K562 (cell line): Measurements from ENCODE around the gene LLPH. TPM values are rescaled to one million over a fixed set of nuclear protein-coding genes. Genes with fewer than 3 reads are reported as not detected.

Experiments used
- CXXC5 ChIP-seq: fragments of 250-450 bp; sonication (Bioruptor Pico); IDR thresholded peaks from 2 replicates; pipeline ENCODE4 v1.8.0; 2022; ENCODE audit warnings: inconsistent platforms, mild to moderate bottlenecking, moderate library complexity
- EP400 ChIP-seq: fragments of 450-650 bp; IDR thresholded peaks from 2 replicates; pipeline ENCODE4 v1.6.1; 2017; ENCODE audit warnings: antibody characterized with exemption, mild to moderate bottlenecking, moderate library complexity
- KLF10 ChIP-seq: fragments of 250-450 bp; sonication (Bioruptor Pico); IDR thresholded peaks from 2 replicates; pipeline ENCODE4 v1.6.1; 2021; ENCODE audit warnings: matching md5 sums
- MEIS2 ChIP-seq: fragments of 450-650 bp; IDR thresholded peaks from 2 replicates; pipeline ENCODE4 v1.6.1; 2014; ENCODE audit warnings: mild to moderate bottlenecking; ENCODE audit not compliant: partially characterized antibody
- RFX5 ChIP-seq: IDR thresholded peaks from 2 replicates; pipeline ENCODE4 v1.6.1; 2011; ENCODE audit warnings: low read depth, mild to moderate bottlenecking, improper control_type of control experiment, low read length
- SOX6 ChIP-seq: fragments of 450-650 bp; IDR thresholded peaks from 2 replicates; pipeline ENCODE4 v1.6.1; 2014; ENCODE audit warnings: mild to moderate bottlenecking
- polyA plus RNA-seq, 8 experiments: library from polyadenylated mRNA; depleted of rRNA in 4 of 8; stranded (reverse) in 5 of 8; unstranded in 3 of 8; fragments of >200 nt; fragmentation: Nextera tagmentation in 2 of 8; fragmentation: Illumina TruSeq in 1 of 8; extraction: Ambion mirVana in 2 of 8; extraction: Trizol in 1 of 8; gene quantifications; 2 replicates each; pipeline versions ENCODE4 v1.2.1 to v1.2.3, GENCODE V29; 2011 to 2014; ENCODE audit warnings: inconsistent platforms in 1 of 8, missing spikeins in 1 of 8
- total RNA-seq, 7 experiments: library from RNA; depleted of rRNA in 6 of 7; stranded (reverse); fragments of >200 nt in 6 of 7; fragmentation: Illumina TruSeq in 2 of 7; extraction: Trizol in 2 of 7; gene quantifications; 2 replicates each; pipeline versions ENCODE4 v1.2.1 to v1.2.3, GENCODE V29; 2011 to 2021; ENCODE audit warnings: low replicate concordance in 1 of 7
- TF ChIP-seq, protein P1 (sequence below): IDR thresholded peaks from 2 replicates; pipeline ENCODE4 v1.6.1; 2011; ENCODE audit warnings: borderline replicate concordance, low read depth, mild to moderate bottlenecking, moderate library complexity, low read length; ENCODE audit not compliant: insufficient read depth, poor library complexity, severe bottlenecking
- TF ChIP-seq, protein P2 (sequence below): sonication (generic); IDR thresholded peaks from 2 replicates; pipeline ENCODE4 v1.6.1; 2016
- TF ChIP-seq, protein P3 (sequence below): sonication (generic); formaldehyde crosslinking; IDR thresholded peaks from 2 replicates; pipeline ENCODE4 v1.8.0; 2023; ENCODE audit warnings: missing genetic modification reagents, mild to moderate bottlenecking, borderline replicate concordance
- TF ChIP-seq, protein P4 (sequence below): sonication (generic); formaldehyde crosslinking; IDR thresholded peaks from 2 replicates; pipeline ENCODE4 v1.8.0; 2022; ENCODE audit warnings: mild to moderate bottlenecking, missing genetic modification reagents

The LLPH gene
- total and polyA plus RNA-seq, 9 of the 15 experiments (the other 6 are each of a cell fraction or from before 2014, with no cell fraction given), result 19.1 to 87.3 (median 59.6) TPM

- TF ChIP-seq SOX6 (peak; percentile 51; the same call in 1 of the 2 replicates), MEIS2 (no peak), CXXC5 (peak; percentile 63), EP400 (peak; percentile 88), KLF10 (no peak), RFX5 (no peak)
- TF ChIP-seq, protein P1, sequence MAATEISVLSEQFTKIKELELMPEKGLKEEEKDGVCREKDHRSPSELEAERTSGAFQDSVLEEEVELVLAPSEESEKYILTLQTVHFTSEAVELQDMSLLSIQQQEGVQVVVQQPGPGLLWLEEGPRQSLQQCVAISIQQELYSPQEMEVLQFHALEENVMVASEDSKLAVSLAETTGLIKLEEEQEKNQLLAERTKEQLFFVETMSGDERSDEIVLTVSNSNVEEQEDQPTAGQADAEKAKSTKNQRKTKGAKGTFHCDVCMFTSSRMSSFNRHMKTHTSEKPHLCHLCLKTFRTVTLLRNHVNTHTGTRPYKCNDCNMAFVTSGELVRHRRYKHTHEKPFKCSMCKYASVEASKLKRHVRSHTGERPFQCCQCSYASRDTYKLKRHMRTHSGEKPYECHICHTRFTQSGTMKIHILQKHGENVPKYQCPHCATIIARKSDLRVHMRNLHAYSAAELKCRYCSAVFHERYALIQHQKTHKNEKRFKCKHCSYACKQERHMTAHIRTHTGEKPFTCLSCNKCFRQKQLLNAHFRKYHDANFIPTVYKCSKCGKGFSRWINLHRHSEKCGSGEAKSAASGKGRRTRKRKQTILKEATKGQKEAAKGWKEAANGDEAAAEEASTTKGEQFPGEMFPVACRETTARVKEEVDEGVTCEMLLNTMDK, result no peak
- TF ChIP-seq, protein P2, sequence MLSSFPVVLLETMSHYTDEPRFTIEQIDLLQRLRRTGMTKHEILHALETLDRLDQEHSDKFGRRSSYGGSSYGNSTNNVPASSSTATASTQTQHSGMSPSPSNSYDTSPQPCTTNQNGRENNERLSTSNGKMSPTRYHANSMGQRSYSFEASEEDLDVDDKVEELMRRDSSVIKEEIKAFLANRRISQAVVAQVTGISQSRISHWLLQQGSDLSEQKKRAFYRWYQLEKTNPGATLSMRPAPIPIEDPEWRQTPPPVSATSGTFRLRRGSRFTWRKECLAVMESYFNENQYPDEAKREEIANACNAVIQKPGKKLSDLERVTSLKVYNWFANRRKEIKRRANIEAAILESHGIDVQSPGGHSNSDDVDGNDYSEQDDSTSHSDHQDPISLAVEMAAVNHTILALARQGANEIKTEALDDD, result no peak
- TF ChIP-seq, protein P3, sequence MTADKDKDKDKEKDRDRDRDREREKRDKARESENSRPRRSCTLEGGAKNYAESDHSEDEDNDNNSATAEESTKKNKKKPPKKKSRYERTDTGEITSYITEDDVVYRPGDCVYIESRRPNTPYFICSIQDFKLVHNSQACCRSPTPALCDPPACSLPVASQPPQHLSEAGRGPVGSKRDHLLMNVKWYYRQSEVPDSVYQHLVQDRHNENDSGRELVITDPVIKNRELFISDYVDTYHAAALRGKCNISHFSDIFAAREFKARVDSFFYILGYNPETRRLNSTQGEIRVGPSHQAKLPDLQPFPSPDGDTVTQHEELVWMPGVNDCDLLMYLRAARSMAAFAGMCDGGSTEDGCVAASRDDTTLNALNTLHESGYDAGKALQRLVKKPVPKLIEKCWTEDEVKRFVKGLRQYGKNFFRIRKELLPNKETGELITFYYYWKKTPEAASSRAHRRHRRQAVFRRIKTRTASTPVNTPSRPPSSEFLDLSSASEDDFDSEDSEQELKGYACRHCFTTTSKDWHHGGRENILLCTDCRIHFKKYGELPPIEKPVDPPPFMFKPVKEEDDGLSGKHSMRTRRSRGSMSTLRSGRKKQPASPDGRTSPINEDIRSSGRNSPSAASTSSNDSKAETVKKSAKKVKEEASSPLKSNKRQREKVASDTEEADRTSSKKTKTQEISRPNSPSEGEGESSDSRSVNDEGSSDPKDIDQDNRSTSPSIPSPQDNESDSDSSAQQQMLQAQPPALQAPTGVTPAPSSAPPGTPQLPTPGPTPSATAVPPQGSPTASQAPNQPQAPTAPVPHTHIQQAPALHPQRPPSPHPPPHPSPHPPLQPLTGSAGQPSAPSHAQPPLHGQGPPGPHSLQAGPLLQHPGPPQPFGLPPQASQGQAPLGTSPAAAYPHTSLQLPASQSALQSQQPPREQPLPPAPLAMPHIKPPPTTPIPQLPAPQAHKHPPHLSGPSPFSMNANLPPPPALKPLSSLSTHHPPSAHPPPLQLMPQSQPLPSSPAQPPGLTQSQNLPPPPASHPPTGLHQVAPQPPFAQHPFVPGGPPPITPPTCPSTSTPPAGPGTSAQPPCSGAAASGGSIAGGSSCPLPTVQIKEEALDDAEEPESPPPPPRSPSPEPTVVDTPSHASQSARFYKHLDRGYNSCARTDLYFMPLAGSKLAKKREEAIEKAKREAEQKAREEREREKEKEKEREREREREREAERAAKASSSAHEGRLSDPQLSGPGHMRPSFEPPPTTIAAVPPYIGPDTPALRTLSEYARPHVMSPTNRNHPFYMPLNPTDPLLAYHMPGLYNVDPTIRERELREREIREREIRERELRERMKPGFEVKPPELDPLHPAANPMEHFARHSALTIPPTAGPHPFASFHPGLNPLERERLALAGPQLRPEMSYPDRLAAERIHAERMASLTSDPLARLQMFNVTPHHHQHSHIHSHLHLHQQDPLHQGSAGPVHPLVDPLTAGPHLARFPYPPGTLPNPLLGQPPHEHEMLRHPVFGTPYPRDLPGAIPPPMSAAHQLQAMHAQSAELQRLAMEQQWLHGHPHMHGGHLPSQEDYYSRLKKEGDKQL (CRISPR knock-in tag), result no peak
- TF ChIP-seq, protein P4, sequence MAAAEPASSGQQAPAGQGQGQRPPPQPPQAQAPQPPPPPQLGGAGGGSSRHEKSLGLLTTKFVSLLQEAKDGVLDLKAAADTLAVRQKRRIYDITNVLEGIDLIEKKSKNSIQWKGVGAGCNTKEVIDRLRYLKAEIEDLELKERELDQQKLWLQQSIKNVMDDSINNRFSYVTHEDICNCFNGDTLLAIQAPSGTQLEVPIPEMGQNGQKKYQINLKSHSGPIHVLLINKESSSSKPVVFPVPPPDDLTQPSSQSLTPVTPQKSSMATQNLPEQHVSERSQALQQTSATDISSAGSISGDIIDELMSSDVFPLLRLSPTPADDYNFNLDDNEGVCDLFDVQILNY (CRISPR knock-in tag), result no peak
Measured at GRCh38 chr12:66130267-66131066, at the start of gene LLPH (continued).
